ENCODE measurements around the gene TMEM87A.

- no peak for TF ChIP-seq EZH2 (IDR thresholded peaks at IDR 0.05)
- no peak for TF ChIP-seq POLR2AphosphoS5 (IDR thresholded peaks at IDR 0.05; ENCODE audit: borderline replicate concordance, low read depth, low read length)
- no peak for TF ChIP-seq FOXP2 (optimal IDR thresholded peaks at IDR 0.05; ENCODE audit: control extremely low read depth, extremely low read length, insufficient read depth)
Measured at GRCh38 chr15:42198516-42198915, 74.7 kb downstream of the TMEM87A start.

Data from SK-N-MC (cell line).